Hematopoietic multipotent progenitor cell treated with erythropoietin and hydrocortisone succinate and interleukin-3 and kit ligand, for 8 days (in vitro differentiated cells): ENCODE results near the gene CADM2.

Experiments
- DNase-seq: peaks from one replicate; pipeline ENCODE4 v3.0.0-alpha.2; 2015

Gene CADM2

GRCh38 chr3:85208650-85209049 is 249.9 kb downstream of the CADM2 start:
- DNase-seq, result no peak

- DNase-seq, result no peak
Observed at GRCh38 chr3:85210540-85210939, 251.8 kb downstream of the CADM2 start.

DNA sequence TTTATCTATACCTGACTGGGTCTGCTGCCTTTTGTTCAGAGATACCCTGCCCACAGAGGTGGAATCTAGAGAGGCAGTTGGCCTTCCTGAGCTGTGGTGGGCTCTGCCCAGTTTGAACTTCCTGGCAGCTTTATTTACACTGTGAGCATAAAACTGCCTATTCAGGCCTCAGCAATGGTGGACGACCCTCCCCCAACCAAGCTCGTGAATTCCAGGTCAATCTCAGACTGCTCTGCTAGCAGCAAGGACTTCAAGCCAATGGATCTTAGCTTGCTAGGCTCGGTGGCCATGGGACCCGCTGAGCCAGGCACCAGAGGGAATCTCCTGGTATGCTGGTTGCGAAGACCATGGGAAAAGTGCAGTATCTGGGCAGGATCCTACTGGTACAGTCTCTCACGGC is 270.2 kb downstream of the CADM2 start:
- DNase-seq, result no peak

- no peak for DNase-seq
Observed at GRCh38 chr3:85244091-85244490, 285.3 kb downstream of the CADM2 start.

- no peak for DNase-seq
Observed at GRCh38 chr3:85244519-85244918, 285.7 kb downstream of the CADM2 start.

- no peak for DNase-seq
Observed at GRCh38 chr3:85251766-85252165, 293.0 kb downstream of the CADM2 start.

GRCh38 chr3:85252686-85253085 is 293.9 kb downstream of the CADM2 start:
- no peak for DNase-seq

DNA sequence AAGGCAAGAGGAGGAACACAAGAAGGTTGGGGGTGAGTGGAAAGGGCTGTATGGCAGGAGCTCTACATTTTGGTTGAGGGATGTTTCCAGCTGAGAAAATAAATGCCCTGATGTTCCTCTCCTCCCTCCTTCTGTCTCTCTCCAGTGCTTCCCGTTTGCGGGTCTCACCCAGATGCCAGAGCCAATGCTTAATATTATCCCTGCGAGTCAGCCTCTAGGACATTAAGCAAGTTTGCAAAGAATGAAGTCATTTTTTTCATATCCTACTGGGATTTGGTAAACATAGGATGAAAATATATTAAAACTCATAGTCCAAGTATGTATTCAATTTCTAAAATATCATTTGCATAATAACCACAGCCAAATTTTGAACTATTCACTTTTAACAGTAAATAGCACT is 295.9 kb downstream of the CADM2 start:
- no peak for DNase-seq

- no peak for DNase-seq
Observed at GRCh38 chr3:85255949-85256348, 297.2 kb downstream of the CADM2 start.

GRCh38 chr3:85258326-85258725 is 299.5 kb downstream of the CADM2 start:
- no peak for DNase-seq

- no peak for DNase-seq
Observed at GRCh38 chr3:85258819-85259218, 300.0 kb downstream of the CADM2 start.

GRCh38 chr3:85259748-85260147 is 301.0 kb downstream of the CADM2 start:
- DNase-seq, result no peak

GRCh38 chr3:85264381-85264780 is 305.6 kb downstream of the CADM2 start:
- DNase-seq, result no peak

DNA sequence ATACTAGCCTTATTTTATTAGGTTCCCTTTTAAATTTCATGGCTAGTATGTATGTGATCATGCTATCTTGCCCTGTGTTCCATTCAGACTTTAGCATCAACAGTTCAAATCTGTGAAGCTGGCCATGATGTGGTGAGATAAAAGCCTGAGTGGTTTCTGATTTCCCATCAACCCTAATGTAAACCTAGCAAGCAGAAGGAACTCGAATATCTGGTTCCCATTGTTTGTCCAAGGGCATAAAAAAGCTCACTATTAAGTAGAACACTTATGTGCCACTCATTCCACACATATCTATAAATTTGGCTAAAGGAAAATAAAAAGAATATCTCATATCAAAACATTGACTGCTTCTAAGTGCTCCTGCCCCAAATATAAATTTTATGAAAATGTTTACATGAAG is 311.7 kb downstream of the CADM2 start:
- DNase-seq, result no peak

DNA sequence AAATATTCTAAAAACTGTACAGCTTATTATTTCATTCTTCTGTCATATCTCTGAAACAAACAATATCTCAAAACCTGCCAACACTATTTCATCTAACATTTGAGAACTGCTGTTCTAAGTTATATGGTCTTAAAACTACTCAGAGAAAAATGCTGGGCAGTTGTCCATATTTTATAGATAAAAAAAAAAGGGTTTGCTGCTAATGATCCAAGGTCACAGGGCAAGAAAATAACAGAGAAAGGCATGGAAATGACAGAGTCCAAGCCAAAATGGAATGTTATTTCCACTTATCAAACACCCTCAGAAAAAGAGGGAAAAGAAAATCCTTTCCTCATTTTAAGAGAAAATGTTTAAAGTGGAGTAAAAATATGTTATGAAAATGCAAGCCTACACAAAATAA is 313.1 kb downstream of the CADM2 start:
- DNase-seq, result no peak

DNA sequence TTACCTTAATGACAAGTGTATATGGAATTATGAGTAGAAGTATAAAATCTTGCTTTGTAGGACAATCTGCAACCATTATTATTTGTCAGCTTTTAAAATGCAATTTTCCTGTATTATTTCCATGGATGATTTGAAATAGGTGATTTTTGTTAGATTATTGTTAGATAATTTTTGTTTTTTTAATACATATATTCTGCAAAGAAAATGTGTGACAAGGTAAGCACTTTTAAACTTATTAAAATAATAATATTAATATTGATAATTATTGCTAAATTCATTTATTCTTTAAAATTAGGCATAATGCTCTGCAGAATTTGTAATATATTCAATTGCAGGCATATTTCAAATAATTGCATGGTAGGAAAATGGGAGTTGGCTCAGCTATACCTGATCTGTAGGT is 329.5 kb downstream of the CADM2 start:
- DNase-seq, result no peak

GRCh38 chr3:85297291-85297690 is 338.5 kb downstream of the CADM2 start:
- DNase-seq, result no peak

- DNase-seq, result no peak
Observed at GRCh38 chr3:85298032-85298431, 339.2 kb downstream of the CADM2 start.

DNA sequence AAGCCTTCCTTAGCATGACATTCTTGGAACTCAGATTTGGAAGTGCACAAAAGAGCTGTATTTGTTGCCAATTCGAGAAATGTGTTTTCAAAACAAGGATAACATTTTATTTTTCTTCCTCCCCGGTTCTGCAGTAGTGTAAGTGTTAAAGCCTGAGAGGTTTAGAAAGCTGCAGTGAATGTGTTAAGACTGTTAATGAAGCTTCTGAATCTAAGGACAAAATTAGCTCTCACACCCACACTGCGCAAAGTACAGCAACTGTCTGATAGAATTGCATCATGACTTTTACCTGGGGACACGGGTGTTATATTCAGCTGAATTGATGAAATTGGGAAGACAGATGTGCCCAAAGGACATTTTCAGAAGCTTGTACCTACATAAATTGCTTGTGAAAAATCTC is 344.4 kb downstream of the CADM2 start:
- DNase-seq, result no peak

DNA sequence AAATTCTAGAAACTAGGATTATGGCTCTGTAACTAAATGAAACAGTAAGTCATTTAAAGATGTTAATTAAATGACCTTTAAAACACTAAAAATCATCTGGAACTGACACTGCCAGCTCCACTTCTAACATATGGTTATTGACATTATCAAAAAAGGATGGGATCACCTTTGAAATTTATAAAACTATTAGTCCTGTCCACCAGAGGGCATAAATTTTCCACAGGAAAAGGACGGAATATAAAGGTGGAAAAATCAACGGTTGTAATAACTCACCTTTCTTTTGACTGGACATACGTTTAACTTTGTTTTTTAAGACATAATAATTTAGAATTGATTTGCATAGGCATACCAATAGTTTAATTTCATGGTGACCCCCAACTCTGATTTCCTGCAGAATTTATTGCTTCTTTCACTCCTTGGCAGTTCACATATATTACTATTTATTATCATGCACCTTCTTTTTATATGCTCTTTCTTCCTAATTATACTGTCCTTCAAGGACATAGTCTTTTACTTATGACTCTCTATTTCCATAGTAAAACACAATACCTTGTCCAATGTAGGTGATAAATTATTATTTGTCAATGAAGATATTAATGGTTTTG is 345.7 kb downstream of the CADM2 start:
- DNase-seq, result no peak

- no peak for DNase-seq
Observed at GRCh38 chr3:85312331-85312730, 353.5 kb downstream of the CADM2 start.

DNA sequence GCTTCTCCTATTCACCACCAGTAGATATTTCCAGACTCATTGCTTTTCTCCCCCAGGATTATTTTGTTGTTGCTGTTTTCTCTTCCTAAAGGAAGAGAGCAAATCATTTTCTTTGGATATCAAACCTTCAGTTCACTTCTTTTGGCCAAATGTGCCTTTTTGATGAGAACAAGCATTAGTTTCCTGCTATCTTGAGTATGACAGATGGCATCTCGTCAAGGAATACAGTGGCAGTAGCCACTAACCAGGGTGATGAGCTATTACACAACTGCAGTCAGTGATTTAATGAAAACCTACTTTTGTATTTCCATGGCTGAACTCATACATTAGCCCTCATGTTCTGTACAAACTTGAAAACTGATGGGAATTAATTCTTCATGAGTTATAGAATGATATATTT is 354.6 kb downstream of the CADM2 start:
- DNase-seq, result no peak

DNA sequence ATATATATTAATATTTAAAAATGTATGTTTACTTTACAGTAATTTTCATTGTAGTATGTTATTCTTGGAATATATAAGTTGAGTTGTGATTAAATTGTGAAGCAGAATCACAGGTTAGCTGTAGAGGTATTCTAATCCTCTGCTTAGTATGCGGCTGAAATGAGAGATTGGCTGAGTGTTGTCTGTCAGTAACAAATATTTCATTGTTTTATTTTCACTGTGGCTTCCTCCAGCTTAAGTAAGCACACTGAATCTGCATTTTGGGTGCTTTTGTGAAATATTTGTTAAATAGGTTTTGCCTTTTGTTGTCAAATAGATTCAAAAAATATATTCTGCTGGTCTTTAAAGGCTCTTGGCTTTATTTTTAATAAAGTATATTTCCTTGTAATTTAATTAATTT is 357.5 kb downstream of the CADM2 start:
- no peak for DNase-seq

DNA sequence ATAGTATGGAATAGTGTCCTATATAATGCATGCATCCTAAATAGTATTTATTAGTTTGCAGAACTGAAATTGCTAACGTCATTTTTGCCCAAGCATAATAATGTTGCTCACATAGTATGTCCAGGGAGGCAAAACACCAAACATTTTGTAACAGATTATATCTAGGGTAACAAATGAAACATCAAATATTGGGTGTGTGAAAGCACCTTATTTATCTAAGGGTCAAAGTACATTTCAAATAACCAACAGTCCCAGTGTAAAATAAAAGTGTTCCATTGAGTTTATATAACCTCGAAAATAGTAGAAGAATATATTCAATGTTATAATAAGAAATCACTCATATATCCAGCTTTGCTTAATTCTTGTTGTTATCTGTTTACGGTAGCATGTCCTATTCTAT is 363.1 kb downstream of the CADM2 start:
- no peak for DNase-seq

DNA sequence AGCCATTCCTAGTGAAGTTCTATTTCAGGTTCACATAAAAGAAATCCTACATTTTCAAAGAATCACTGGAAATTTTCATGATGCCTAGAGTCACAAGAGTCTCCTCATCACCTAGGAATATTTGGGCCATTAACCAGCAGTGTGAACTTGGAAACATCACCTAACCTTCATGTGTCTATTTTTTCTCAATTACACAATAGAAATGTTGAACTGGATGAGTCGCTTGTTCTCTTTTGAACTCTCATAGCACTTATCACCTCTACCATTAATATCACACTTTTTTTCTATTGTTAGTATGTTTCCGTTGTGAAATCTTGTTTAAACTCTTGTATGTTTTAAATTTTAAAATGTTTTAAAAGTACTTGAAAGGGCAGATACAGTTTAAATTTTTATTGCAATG is 371.3 kb downstream of the CADM2 start:
- no peak for DNase-seq

DNA sequence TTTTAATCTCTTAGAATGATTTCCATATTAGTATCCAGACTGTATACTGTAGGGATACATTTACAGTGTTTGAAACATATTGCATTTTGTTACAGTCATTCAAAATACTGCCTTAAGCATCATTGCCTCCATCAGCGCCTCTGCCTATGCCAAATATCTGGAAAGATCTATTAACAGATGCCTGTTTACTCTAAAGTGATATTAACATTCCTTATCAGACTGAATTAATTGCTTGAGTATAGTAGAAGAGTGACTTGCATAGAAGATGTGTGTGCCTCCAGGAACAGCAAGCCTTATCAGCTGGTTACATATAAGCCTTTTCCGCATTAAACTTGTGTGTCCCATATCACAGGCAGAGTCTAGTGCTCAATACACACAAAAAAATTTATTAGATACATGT is 379.1 kb downstream of the CADM2 start:
- DNase-seq, result no peak
